Thymus (tissue), 11 donors: ENCODE results near the gene DYNLL2. TPM values are rescaled to one million over a fixed set of nuclear protein-coding genes. Genes with fewer than 3 reads are reported as not detected.

Experiments
- DNase-seq, 9 donors: peaks; one replicate each; pipeline ENCODE4 v3.0.0-alpha.2; 2013; ENCODE audit warnings: low spot score in 9 of 9, low read depth in 6 of 9, missing footprints in 1 of 9
- H3K27ac ChIP-seq, 2 donors: one replicate each; pipeline ENCODE4 v1.5.1; 2013; ENCODE audit warnings: control low read depth in 1 of 2, low read depth in 1 of 2, low read length in 1 of 2, mild to moderate bottlenecking in 1 of 2, moderate library complexity in 1 of 2
- H3K27me3 ChIP-seq, 2 donors: one replicate each; pipeline ENCODE4 v1.5.1; 2013; ENCODE audit warnings: low read length in 1 of 2; ENCODE audit not compliant: control insufficient read depth in 2 of 2, insufficient read depth in 1 of 2
- H3K36me3 ChIP-seq, 2 donors: one replicate each; pipeline ENCODE4 v1.5.1; 2013; ENCODE audit warnings: low read length in 1 of 2, mild to moderate bottlenecking in 1 of 2, moderate library complexity in 1 of 2; ENCODE audit not compliant: control insufficient read depth in 2 of 2, insufficient read depth in 2 of 2
- H3K4me1 ChIP-seq, 2 donors: one replicate each; pipeline ENCODE4 v1.5.1; 2013; ENCODE audit warnings: low read length in 2 of 2; ENCODE audit not compliant: control insufficient read depth in 2 of 2, insufficient read depth in 2 of 2
- H3K4me3 ChIP-seq, 2 donors: one replicate each; pipeline ENCODE4 v1.5.1; 2013; ENCODE audit warnings: low read length in 2 of 2, control low read depth in 1 of 2, mild to moderate bottlenecking in 1 of 2
- H3K9me3 ChIP-seq, 2 donors: one replicate each; pipeline ENCODE4 v1.5.1; 2013; ENCODE audit warnings: low read length in 1 of 2, mild to moderate bottlenecking in 1 of 2; ENCODE audit not compliant: control insufficient read depth in 2 of 2, insufficient read depth in 1 of 2
- WGBS: extraction: QIAGEN DNeasy Blood & Tissue Kit; methylation state at CpG from one replicate; pipeline ENCODE4 v1.1.7; 2013; 5-methylcytosine and 5-hydroxymethylcytosine counted together
- polyA plus RNA-seq: library from polyadenylated mRNA; stranded (reverse); fragments of 200-250 nt; gene quantifications from one replicate; pipeline ENCODE4 v1.2.3, GENCODE V29; 2013
- total RNA-seq: library from RNA; stranded (reverse); fragments of 120-200 nt; gene quantifications from one replicate; pipeline ENCODE4 v1.2.4, GENCODE V29; 2013
- donor health status: healthy.

Gene DYNLL2
- total and polyA plus RNA-seq, 2 donors = 11.7 to 23.2 TPM

DNA sequence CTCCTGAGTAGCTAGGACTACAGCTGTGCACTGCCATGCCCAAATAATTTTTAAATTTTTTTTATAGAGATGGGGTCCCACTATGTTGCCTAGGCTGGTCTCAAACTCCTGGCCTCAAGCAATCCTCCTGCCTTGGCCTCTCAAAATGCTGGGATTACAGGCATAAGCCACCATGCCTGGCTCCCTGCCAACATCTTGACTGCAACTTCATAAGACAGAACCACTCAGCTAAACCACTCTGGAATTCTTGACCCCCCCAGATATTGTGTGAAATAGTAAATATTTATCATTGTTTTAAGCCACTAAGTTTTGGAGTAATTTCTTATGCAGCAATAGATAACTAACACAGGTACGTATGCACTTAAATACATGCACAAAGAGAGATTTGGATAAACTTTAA is 26.0 kb downstream of the DYNLL2 start:
- no peak overlapping the region for H3K27ac ChIP-seq
- no peak for DNase-seq
- no peaks in the 10 kb centered on the region for H3K4me1 ChIP-seq
- no peaks in the 10 kb centered on the region for H3K36me3 ChIP-seq
- H3K27me3 ChIP-seq = peaks cover 0 to 9% of the 10 kb centered on the region in 2 donors
- 100% methylated on average over 1 of the region's 1 CpG for WGBS
- no peaks in the 10 kb centered on the region for H3K9me3 ChIP-seq
- no peak overlapping the region for H3K4me3 ChIP-seq

GRCh38 chr17:58110012-58110411 is 26.8 kb downstream of the DYNLL2 start:
- 91% methylated on average over 5 of the region's 5 CpGs for WGBS
- Histone ChIP-seq H3K27me3 (peaks cover 0 to 12% of the 10 kb centered on the region in 2 donors), H3K9me3 (no peaks in the 10 kb centered on the region), H3K4me1 (no peaks in the 10 kb centered on the region), H3K27ac (no peak overlapping the region), H3K4me3 (no peak overlapping the region), H3K36me3 (no peaks in the 10 kb centered on the region)
- DNase-seq = no peak

DNA sequence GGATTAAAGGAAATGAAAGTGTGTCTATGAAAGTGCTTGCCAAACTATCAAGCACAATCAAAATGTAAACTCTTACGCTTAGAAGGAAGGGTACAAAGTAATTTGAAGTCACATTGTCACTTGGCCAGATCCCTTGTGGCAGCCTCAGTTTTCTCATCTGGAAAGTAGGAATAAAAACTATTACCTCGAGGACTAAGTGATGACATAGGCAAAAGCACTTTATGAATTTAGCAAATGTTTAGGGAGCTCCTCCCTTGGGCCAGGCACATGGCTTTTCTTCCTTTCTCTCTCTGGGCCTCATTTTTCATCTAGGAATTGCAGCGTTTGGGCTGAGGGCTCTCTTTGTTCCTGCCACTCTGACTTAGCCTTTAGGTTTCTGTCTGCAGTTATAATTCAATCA is 28.5 kb downstream of the DYNLL2 start:
- no peaks in the 10 kb centered on the region for H3K4me1 ChIP-seq
- WGBS = 92% methylated on average over 3 of the region's 3 CpGs
- H3K27ac ChIP-seq = no peak overlapping the region
- H3K27me3 ChIP-seq = peaks cover 0 to 19% of the 10 kb centered on the region in 2 donors
- H3K36me3 ChIP-seq = no peaks in the 10 kb centered on the region
- no peak overlapping the region for H3K4me3 ChIP-seq
- no peak for DNase-seq
- H3K9me3 ChIP-seq = no peaks in the 10 kb centered on the region

GRCh38 chr17:58112970-58113631 is 29.9 kb downstream of the DYNLL2 start:
- H3K4me1 ChIP-seq = no peaks in the 10 kb centered on the region
- DNase-seq = peak; percentile 47 to 85 (median 61)
- peaks cover 0 to 19% of the 10 kb centered on the region in 2 donors for H3K27me3 ChIP-seq
- H3K9me3 ChIP-seq = no peaks in the 10 kb centered on the region
- no peak overlapping the region for H3K27ac ChIP-seq
- H3K4me3 ChIP-seq = no peak overlapping the region
- WGBS = 45% methylated on average over 17 of the region's 17 CpGs
- H3K36me3 ChIP-seq = no peaks in the 10 kb centered on the region

GRCh38 chr17:58113947-58114346 is 30.7 kb downstream of the DYNLL2 start:
- H3K4me1 ChIP-seq = no peaks in the 10 kb centered on the region
- no peaks in the 10 kb centered on the region for H3K36me3 ChIP-seq
- no peak for DNase-seq
- no peak overlapping the region for H3K4me3 ChIP-seq
- no peak overlapping the region for H3K27ac ChIP-seq
- H3K27me3 ChIP-seq = peaks cover 0 to 19% of the 10 kb centered on the region in 2 donors
- no peaks in the 10 kb centered on the region for H3K9me3 ChIP-seq
- 92% methylated on average over 4 of the region's 4 CpGs for WGBS

GRCh38 chr17:58117382-58117781 is 34.2 kb downstream of the DYNLL2 start:
- peaks cover 2 to 19% of the 10 kb centered on the region in 2 donors for H3K27me3 ChIP-seq
- H3K27ac ChIP-seq = no peak overlapping the region
- no peak overlapping the region for H3K4me3 ChIP-seq
- DNase-seq = no peak
- H3K4me1 ChIP-seq = no peaks in the 10 kb centered on the region
- WGBS = 96% methylated on average over 5 of the region's 5 CpGs
- H3K9me3 ChIP-seq = no peaks in the 10 kb centered on the region
- no peaks in the 10 kb centered on the region for H3K36me3 ChIP-seq

- no peak for DNase-seq
- peaks cover 2 to 13% of the 10 kb centered on the region in 2 donors for H3K27me3 ChIP-seq
- no peaks in the 10 kb centered on the region for H3K9me3 ChIP-seq
- 71% methylated on average over 3 of the region's 3 CpGs for WGBS
- H3K4me1 ChIP-seq = no peaks in the 10 kb centered on the region
- no peak overlapping the region for H3K4me3 ChIP-seq
- no peak overlapping the region for H3K27ac ChIP-seq
- no peaks in the 10 kb centered on the region for H3K36me3 ChIP-seq
These were observed 36.3 kb downstream of the DYNLL2 start for GRCh38 chr17:58119491-58119890.

- DNase-seq = peak; percentile 26 to 84 (median 69)
- Histone ChIP-seq H3K4me1 (no peaks in the 10 kb centered on the region), H3K36me3 (no peaks in the 10 kb centered on the region), H3K9me3 (no peaks in the 10 kb centered on the region), H3K4me3 (no peak overlapping the region), H3K27ac (no peak overlapping the region), H3K27me3 (peaks cover 2 to 9% of the 10 kb centered on the region in 2 donors)
- 24% methylated on average over 7 of the region's 7 CpGs for WGBS
These were observed 37.1 kb downstream of the DYNLL2 start for GRCh38 chr17:58120195-58120822.

DNA sequence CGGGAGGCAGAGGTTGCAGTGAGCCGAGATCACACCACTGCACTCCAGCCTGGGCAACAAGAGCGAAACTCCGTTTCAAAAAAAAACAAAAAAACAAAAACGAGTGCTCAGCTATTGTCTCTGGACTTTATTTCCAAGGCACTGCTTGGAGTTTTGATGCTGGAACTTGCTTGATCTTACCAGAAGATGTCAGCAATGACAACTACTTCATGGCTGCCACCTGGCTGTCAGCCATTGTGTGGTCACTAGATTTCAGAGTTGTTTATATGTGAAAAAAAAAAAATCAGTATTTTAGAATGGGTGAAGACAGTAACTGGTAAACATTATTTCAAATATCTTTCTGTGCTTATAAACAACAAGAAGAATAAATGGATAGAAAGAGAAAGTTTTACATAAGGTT is 38.7 kb downstream of the DYNLL2 start:
- H3K9me3 ChIP-seq = no peaks in the 10 kb centered on the region
- H3K4me1 ChIP-seq = no peaks in the 10 kb centered on the region
- H3K4me3 ChIP-seq = no peak overlapping the region
- peaks cover 2 to 8% of the 10 kb centered on the region in 2 donors for H3K27me3 ChIP-seq
- DNase-seq = peak in 1 of 9 donors; percentile 16
- no peak overlapping the region for H3K27ac ChIP-seq
- no peaks in the 10 kb centered on the region for H3K36me3 ChIP-seq
- WGBS = 63% methylated on average over 5 of the region's 5 CpGs
